Epithelial cell of esophagus (primary cell): ENCODE measurements around the gene EFTUD2.

Experiments
- DNase-seq: peaks from one replicate; pipeline ENCODE4 v3.0.0; 2010; ENCODE audit warnings: low read depth
- H3K4me3 ChIP-seq: 2 replicates; pipeline ENCODE4 v1.5.1; 2011; ENCODE audit warnings: mild to moderate bottlenecking, low read length, control low read depth
- TF ChIP-seq, protein P1 (sequence below): IDR thresholded peaks from 2 replicates; pipeline ENCODE4 v1.5.1; 2011; ENCODE audit warnings: low read depth, mild to moderate bottlenecking, low read length, control low read depth, inconsistent platforms; ENCODE audit not compliant: insufficient read depth; ENCODE audit errors: missing control alignments

EFTUD2 gene

DNA sequence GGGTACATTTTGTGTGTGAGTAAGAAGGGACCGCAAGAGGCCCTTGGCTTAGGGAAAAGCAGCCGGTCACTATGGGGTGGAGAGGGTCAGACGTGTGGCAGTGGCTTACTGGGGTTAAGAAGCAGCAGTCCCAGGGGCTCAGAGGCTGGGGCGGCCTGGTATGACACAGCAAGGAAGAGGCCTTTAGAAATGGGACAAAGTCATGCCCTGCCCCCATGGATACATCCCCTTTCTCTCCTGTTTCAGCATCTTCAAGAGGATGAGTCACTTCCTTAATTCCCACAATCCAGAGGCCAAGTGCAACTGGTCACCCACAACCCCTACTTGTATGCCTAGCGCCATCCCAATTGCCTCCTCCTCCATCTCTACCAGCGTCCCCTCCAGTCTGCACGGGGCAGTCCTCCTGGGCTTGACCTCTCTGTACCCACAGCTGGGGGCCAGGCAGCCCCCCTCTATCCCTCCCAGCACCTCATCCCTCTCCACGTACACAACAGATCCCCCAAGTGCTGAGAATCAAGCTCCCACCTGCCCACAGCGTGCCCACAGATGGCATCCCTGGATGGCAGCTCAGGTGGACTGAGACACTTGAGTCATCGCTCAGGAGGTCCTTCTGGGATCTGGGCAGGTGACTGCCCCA, 6.9 kb upstream of the EFTUD2 start:
- TF ChIP-seq, protein P1, sequence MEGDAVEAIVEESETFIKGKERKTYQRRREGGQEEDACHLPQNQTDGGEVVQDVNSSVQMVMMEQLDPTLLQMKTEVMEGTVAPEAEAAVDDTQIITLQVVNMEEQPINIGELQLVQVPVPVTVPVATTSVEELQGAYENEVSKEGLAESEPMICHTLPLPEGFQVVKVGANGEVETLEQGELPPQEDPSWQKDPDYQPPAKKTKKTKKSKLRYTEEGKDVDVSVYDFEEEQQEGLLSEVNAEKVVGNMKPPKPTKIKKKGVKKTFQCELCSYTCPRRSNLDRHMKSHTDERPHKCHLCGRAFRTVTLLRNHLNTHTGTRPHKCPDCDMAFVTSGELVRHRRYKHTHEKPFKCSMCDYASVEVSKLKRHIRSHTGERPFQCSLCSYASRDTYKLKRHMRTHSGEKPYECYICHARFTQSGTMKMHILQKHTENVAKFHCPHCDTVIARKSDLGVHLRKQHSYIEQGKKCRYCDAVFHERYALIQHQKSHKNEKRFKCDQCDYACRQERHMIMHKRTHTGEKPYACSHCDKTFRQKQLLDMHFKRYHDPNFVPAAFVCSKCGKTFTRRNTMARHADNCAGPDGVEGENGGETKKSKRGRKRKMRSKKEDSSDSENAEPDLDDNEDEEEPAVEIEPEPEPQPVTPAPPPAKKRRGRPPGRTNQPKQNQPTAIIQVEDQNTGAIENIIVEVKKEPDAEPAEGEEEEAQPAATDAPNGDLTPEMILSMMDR: no peak
- no peak overlapping the region for H3K4me3 ChIP-seq
- DNase-seq: peak; percentile 68

DNA sequence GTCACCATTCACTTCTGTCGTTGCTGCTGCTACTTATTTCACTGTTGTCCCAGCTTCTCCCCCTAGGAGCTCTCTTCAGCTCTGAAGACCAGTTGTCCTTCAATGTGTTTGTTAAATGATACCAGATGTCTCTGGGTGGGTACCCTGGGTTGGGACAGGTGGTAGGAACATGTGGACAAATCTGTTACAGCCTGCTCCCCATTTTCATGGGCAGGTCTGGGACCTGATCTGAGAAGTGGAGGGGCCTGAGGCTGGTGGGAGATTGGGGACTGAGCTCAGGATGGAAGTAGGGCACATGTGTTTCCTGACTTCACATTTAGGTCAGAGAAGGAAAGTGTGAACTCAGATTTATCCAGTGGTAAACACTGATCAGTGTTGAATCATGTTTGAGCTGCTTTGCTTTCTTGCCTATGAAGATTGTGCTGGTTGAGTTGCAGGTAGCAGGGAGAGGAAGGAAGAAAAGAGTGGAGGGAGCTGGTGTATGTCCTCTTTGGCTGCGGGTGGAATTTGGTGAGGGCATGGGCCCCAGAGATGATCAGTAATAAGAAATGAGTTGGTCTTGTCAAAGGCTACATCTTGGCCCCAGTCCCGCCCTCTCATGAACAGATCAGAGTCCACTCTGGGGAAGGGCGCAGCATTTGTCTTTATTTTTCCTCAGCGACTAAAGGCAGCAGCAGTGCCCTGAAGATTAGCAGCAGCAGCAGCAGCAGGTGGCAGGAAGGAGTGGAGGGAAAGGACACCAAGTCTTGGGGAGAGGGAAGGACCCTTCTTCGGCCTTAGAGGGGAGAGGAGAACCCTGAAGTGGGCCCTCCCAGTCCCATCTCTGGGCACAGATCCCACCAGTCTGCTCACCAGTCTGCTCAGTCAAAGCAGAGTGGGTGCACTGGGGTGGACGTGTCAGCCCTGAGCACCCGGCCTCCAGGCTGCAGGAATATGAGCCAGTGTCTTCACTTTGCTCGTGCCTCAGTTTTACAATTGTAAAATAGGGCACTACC, 6.1 kb upstream of the EFTUD2 start:
- H3K4me3 ChIP-seq: no peak overlapping the region
- no peak for DNase-seq
- TF ChIP-seq, protein P1: no peak

DNA sequence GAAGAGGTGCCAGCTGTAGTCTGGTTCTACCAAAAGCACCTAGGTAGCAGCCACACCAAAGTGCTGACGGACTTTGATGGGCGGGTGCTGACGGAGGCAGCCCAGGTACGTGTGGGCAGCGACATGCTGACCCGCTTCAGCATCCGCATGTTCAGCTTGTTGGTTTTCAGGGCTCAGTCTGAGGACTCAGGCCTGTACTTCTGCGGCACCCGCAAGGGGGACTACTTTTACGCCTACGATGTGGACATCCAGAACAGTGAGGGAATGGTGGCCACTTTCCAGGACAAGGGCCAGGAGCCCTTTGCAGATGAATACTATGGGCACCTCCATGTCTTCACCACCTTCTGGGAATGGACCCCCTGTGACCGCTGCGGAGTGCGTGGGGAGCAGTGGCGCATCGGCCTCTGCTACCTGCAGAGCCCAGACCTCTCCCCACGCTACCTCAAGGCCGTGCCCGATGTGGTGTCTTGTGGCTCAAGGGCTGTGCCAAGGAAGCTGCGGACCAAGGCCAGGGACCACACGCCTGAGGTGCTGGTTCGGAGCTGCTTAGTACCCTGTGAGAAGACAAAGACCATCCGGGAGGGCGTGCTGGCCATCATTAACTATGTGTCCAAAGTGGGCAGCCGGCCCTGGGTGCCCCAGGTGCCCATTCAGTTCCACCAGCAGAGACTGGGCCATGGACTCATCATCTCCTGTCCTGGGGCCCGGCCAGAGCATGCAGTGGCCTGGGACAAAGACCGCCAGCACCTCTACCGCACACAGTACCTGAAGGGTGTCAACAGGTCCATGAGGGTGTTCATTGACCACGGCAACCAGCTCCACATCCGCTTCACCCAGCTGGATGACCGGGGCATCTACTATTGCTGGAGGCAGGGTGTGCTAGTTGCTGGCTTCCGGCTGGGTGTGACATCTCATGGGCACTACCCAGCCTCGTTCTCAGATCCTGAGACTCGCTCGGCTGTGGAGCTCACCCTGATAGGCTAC, 5.0 kb upstream of the EFTUD2 start:
- no peak overlapping the region for H3K4me3 ChIP-seq
- TF ChIP-seq, protein P1: no peak
- no peak for DNase-seq

DNA sequence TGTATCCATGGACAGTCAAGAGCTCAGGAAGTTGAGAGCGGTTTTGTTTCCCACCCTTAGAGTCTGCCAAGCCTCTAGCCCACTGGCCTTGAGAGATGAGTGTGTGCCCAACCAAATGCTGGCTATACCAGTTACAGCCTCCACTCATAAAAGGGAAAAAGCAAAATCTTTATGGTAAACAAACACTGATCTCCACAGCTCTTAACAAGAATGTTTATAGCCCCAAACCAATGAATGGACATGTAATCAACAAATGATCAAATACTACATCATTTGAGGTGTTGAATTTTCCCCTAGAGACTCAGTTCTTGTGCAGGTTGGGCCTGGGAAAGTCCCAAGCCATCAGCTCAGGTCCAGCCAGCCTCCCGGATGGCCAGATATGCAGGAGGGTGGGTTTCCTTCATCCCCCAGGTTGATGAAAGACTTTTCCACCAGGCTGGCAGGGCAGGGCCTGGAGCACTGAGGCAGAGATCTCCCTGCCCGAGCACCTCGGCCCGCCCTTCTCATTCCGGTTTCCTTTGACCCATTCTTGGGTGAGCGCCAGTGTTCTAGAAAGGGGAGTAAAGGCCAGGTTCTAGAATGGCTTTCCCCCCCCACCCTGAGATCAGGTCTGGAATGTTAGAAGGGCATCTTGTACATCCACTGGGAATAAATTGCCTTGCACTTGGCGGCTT, 3.9 kb upstream of the EFTUD2 start:
- no peak for DNase-seq
- H3K4me3 ChIP-seq: no peak overlapping the region
- TF ChIP-seq, protein P1: no peak

DNA sequence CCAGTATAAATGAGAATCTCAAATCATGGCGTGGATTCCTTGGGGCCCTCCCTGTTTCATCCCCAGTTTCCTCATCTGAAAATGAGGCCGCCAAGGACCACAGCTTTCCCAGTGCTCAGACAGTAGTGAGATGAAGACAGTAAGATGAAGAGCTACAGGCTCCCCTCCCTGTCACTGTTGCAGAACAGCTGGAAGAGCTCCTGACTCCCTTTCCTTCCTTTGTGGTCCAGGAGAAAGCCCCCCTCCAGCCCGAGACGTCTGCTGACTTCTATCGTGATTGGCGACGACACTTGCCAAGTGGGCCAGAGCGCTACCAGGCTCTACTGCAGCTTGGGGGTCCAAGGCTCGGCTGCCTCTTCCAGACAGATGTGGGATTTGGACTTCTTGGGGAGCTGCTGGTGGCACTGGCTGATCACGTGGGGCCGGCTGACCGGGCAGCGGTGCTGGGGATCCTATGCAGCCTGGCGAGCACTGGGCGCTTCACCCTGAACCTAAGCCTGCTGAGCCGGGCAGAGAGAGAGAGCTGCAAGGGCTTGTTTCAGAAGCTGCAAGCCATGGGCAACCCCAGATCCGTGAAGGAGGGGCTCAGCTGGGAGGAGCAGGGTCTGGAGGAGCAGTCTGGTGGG, 3.0 kb upstream of the EFTUD2 start:
- no peak overlapping the region for H3K4me3 ChIP-seq
- DNase-seq: no peak
- TF ChIP-seq, protein P1: no peak

DNA sequence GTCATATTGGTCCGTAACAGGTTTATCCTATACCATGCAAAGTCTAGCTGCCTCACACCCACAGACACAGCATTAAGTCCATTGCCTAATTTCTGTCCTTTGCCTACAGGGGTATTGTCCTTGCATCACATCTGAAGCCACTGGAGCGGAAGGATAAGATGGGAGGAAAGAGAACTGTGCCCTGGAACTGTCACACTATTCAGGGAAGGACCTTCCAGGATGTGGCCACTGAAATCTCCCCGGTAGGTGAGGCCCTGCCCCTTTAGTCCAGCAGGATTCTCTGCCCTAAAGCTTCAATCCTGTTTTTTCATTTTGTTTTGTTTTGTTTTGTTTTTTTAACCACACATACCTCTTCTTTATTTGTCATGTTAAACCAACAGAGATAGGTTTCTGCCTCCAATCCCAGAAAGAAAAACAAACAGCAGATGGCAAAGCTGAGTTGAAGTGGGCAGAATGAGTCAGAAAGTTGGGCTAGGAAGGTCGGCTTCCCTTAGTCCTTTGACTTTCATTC, 2.2 kb upstream of the EFTUD2 start:
- TF ChIP-seq, protein P1: peak; percentile 7
- DNase-seq: peak; percentile 61
- H3K4me3 ChIP-seq: no peak overlapping the region
